HCT116 (cell line): ENCODE data around the gene ZPR1. TPM values are rescaled to one million over a fixed set of nuclear protein-coding genes. Genes with fewer than 3 reads are reported as not detected.

Experiments
- ATAC-seq: fragments of 200-7000 bp; cut with Tn5 transposase; 2 replicates; pipeline ENCODE4 v1.9.1; 2020; ENCODE audit warnings: mild to moderate bottlenecking, moderate library complexity
- BruUV-seq: library from RNA; stranded (reverse); fragments of 400-500 nt; replicated peaks from 2 replicates; lab custom pipeline; 2021; lab: Mats Ljungman, UMichigan
- CTCF ChIA-PET: fragments of 300-600 bp; sonication (Branson Sonifier 250); formaldehyde crosslinking; loops from one replicate; lab custom pipeline; 2021; ENCODE audit warnings: antibody characterized with exemption; lab: Charles Lee
- POLR2A ChIA-PET: fragments of 300-600, 350-600 bp; sonication (Branson Sonifier 250); formaldehyde crosslinking; loops from one replicate; lab custom pipeline; 2021; ENCODE audit warnings: antibody characterized with exemption; lab: Charles Lee
- RAD21 ChIA-PET, 2 experiments: fragments of 300-600 bp; sonication (Branson Sonifier 250); formaldehyde crosslinking; loops; one replicate each; lab custom pipeline; 2023; ENCODE audit warnings: low total read pairs in 2 of 2; ENCODE audit not compliant: uncharacterized antibody in 2 of 2, unreplicated experiment in 2 of 2, low non-redundant PET in 1 of 2; lab: Charles Lee
- DNase-seq: peaks from one replicate; pipeline ENCODE4 v3.0.0-alpha.2; 2010; ENCODE audit warnings: low read depth, low spot score
- H2AFZ ChIP-seq: fragments of 200-600 bp; shearing (Covaris generic), sonication (generic); 2 replicates; pipeline ENCODE4 v1.6.1; 2017; ENCODE audit warnings: low read depth, mixed run types, mixed read lengths, antibody characterized with exemption, low read length; ENCODE audit not compliant: poor library complexity, severe bottlenecking
- H3K27ac ChIP-seq: 2 replicates; pipeline ENCODE4 v1.5.1; 2012; ENCODE audit warnings: low read depth, low read length
- H3K27me3 ChIP-seq: fragments of 200-600 bp; sonication (generic); 2 replicates; pipeline ENCODE4 v1.6.1; 2016; ENCODE audit warnings: mixed run types, low read length, mixed read lengths; ENCODE audit not compliant: insufficient read depth
- H3K36me3 ChIP-seq, 2 experiments: fragments of 200-500 bp in 1 of 2; fragments of 200-600 bp in 1 of 2; sonication (Bioruptor generic) in 1 of 2; sonication (generic) in 1 of 2; 2 replicates each; pipeline versions ENCODE4 v1.5.1 to v1.6.1; 2014 to 2016; ENCODE audit warnings: low read length in 2 of 2, inconsistent platforms in 1 of 2, mixed read lengths in 1 of 2, mixed run types in 1 of 2; ENCODE audit not compliant: insufficient read depth in 2 of 2, control insufficient read depth in 1 of 2
- H3K4me1 ChIP-seq, 2 experiments: fragments of 200-600 bp in 1 of 2; sonication (generic) in 1 of 2; 2 replicates each; pipeline versions ENCODE4 v1.5.1 to v1.6.1; 2012 to 2017; ENCODE audit warnings: low read length in 2 of 2, inconsistent platforms in 1 of 2, mild to moderate bottlenecking in 1 of 2, mixed read lengths in 1 of 2, mixed run types in 1 of 2, moderate library complexity in 1 of 2; ENCODE audit not compliant: insufficient read depth in 2 of 2, control insufficient read depth in 1 of 2
- H3K4me2 ChIP-seq: fragments of 200-600 bp; sonication (generic); 2 replicates; pipeline ENCODE4 v1.6.1; 2017; ENCODE audit warnings: mixed run types, low read length, mixed read lengths
- H3K4me3 ChIP-seq, 2 experiments: fragments of 200-600 bp in 1 of 2; sonication (generic) in 1 of 2; replicated peaks in 1 of 2; 2 replicates each; pipeline ENCODE4 v1.5.1; 2011 to 2016; ENCODE audit warnings: low read length in 2 of 2, control low read depth in 1 of 2, low read depth in 1 of 2, mild to moderate bottlenecking in 1 of 2, mixed read lengths in 1 of 2, mixed run types in 1 of 2
- H3K79me2 ChIP-seq: fragments of 200-600 bp; sonication (generic); 2 replicates; pipeline ENCODE4 v1.6.1; 2017; ENCODE audit warnings: mild to moderate bottlenecking, mixed run types, low read length, moderate library complexity, mixed read lengths; ENCODE audit not compliant: insufficient read depth
- H3K9ac ChIP-seq: fragments of 200-600 bp; sonication (generic); 2 replicates; pipeline ENCODE4 v1.6.1; 2016; ENCODE audit warnings: low read length, mixed read lengths
- H3K9me2 ChIP-seq: fragments of 200-600 bp; sonication (generic), shearing (Covaris generic); 2 replicates; pipeline ENCODE4 v1.6.1; 2017; ENCODE audit warnings: mixed run types, mild to moderate bottlenecking, moderate library complexity; ENCODE audit not compliant: insufficient read depth
- H3K9me3 ChIP-seq, 2 experiments: fragments of 200-500 bp in 1 of 2; fragments of 200-600 bp in 1 of 2; sonication (Bioruptor generic) in 1 of 2; sonication (generic) in 1 of 2; 2 replicates each; pipeline ENCODE4 v1.6.1; 2014 to 2017; ENCODE audit warnings: low read length in 2 of 2, mixed read lengths in 2 of 2, inconsistent platforms in 1 of 2, low read depth in 1 of 2, mild to moderate bottlenecking in 1 of 2, mixed run types in 1 of 2, moderate library complexity in 1 of 2; ENCODE audit not compliant: control insufficient read depth in 1 of 2, insufficient read depth in 1 of 2
- H4K20me1 ChIP-seq: fragments of 200-600 bp; sonication (generic), shearing (Covaris generic); 2 replicates; pipeline ENCODE4 v1.6.1; 2017; ENCODE audit warnings: mixed run types, mild to moderate bottlenecking, moderate library complexity; ENCODE audit not compliant: insufficient read depth
- CBX3 ChIP-seq: IDR thresholded peaks from 2 replicates; pipeline ENCODE4 v1.6.1; 2012; ENCODE audit warnings: low read depth
- CEBPB ChIP-seq: IDR thresholded peaks from 2 replicates; pipeline ENCODE4 v1.6.1; 2012; ENCODE audit warnings: low read depth
- CTCF ChIP-seq, 3 experiments: fragments of 200-600 bp in 1 of 3; sonication (generic) in 1 of 3; IDR thresholded peaks in 2 of 3; conservative IDR thresholded peaks in 1 of 3; 2 replicates each; pipeline ENCODE4 v1.5.1; 2012 to 2017; ENCODE audit warnings: low read depth in 2 of 3, low read length in 2 of 3, antibody characterized with exemption in 1 of 3, borderline replicate concordance in 1 of 3, control low read depth in 1 of 3, mild to moderate bottlenecking in 1 of 3, mixed read lengths in 1 of 3, mixed run types in 1 of 3, moderate library complexity in 1 of 3; ENCODE audit not compliant: insufficient read depth in 1 of 3
- EGR1 ChIP-seq: IDR thresholded peaks from 2 replicates; pipeline ENCODE4 v1.6.1; 2012; ENCODE audit warnings: low read depth
- ELF1 ChIP-seq: IDR thresholded peaks from 2 replicates; pipeline ENCODE4 v1.6.1; 2012; ENCODE audit warnings: low read depth, borderline replicate concordance
- EZH2 ChIP-seq: fragments of 200-600 bp; sonication (generic); IDR thresholded peaks from 2 replicates; pipeline ENCODE4 v1.6.1; 2017; ENCODE audit warnings: antibody characterized with exemption, mixed run types
- JUND ChIP-seq: IDR thresholded peaks from 2 replicates; pipeline ENCODE4 v1.6.1; 2012
- MAX ChIP-seq: IDR thresholded peaks from 2 replicates; pipeline ENCODE4 v1.6.1; 2012
- POLR2A ChIP-seq: IDR thresholded peaks from 2 replicates; pipeline ENCODE4 v1.7.0; 2011; ENCODE audit warnings: borderline replicate concordance; ENCODE audit not compliant: insufficient read depth, insufficient read length; ENCODE audit errors: extremely low read depth
- POLR2AphosphoS5 ChIP-seq: IDR thresholded peaks from 2 replicates; pipeline ENCODE4 v1.6.1; 2011; ENCODE audit warnings: mild to moderate bottlenecking, low read depth, low read length, moderate library complexity
- RAD21 ChIP-seq: IDR thresholded peaks from 2 replicates; pipeline ENCODE4 v1.6.1; 2012; ENCODE audit warnings: low read depth, mild to moderate bottlenecking
- REST ChIP-seq: IDR thresholded peaks from 2 replicates; pipeline ENCODE4 v1.6.1; 2012; ENCODE audit warnings: low read depth
- SIN3A ChIP-seq: IDR thresholded peaks from 2 replicates; pipeline ENCODE4 v1.6.1; 2012; ENCODE audit warnings: low read depth
- SP1 ChIP-seq: IDR thresholded peaks from 2 replicates; pipeline ENCODE4 v1.6.1; 2012; ENCODE audit warnings: low read depth
- SRF ChIP-seq: IDR thresholded peaks from 2 replicates; pipeline ENCODE4 v1.6.1; 2012; ENCODE audit warnings: low read depth
- TCF7L2 ChIP-seq: IDR thresholded peaks from 2 replicates; pipeline ENCODE4 v1.7.0; 2011; ENCODE audit warnings: borderline replicate concordance, inconsistent platforms; ENCODE audit not compliant: insufficient read depth, insufficient read length; ENCODE audit errors: extremely low read depth
- YY1 ChIP-seq: IDR thresholded peaks from 2 replicates; pipeline ENCODE4 v1.6.1; 2011; ENCODE audit warnings: low read length, low read depth, moderate library complexity, mild to moderate bottlenecking; ENCODE audit not compliant: insufficient replicate concordance; ENCODE audit errors: extremely low read depth
- ZFX ChIP-seq: fragments of 450-650 bp; IDR thresholded peaks from 2 replicates; pipeline ENCODE4 v1.6.1; 2017
- ZNF274 ChIP-seq: fragments of 200-500 bp; sonication (Bioruptor generic); IDR thresholded peaks from 2 replicates; pipeline ENCODE4 v1.6.1; 2014; ENCODE audit warnings: mild to moderate bottlenecking, low read depth, low read length, inconsistent platforms
- intact Hi-C: fragments of 100-400 bp; cut with micrococcal nuclease; formaldehyde crosslinking; loops from 2 replicates; pipeline ENCODE4 v1.10.0; 2022
- total RNA-seq: library from RNA; stranded (reverse); gene quantifications from one replicate; pipeline ENCODE4 v1.2.1, GENCODE V29; 2021; ENCODE audit not compliant: unreplicated experiment
- TF ChIP-seq, protein P1 (sequence below): IDR thresholded peaks from 2 replicates; pipeline ENCODE4 v1.6.1; 2012

ZPR1 gene
- total RNA-seq, 1 experiment from 2014 or later: 56.3 TPM

DNA sequence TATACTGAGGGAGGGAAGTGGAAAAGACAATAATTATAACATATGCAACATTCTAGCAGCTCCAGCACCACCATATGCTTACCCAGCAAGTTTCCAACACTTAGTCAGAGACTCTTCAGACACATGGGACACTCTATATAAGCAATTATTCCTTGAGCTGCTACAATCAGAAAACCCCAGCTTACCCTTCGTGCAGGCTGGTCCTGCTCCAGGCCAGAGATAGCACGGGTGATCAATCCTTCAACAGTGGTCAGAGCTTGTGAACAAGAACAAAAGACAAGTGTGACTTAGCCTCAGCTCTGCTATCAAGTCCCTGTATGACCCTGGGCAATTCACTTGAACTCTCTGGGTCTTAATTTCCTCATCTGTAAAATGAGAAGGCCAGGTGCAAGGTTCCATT lies 1.5 kb downstream of the ZPR1 start:
- DNase-seq: no peak
- Histone ChIP-seq H3K36me3 (peaks cover 39 to 44% of the 10 kb centered on the region in 2 experiments; a peak in 3 of 4 replicates), H3K9me3 (no peaks in the 10 kb centered on the region), H3K9ac (no peak overlapping the region), H3K79me2 (peaks cover 22% of the 10 kb centered on the region), H3K27ac (no peak overlapping the region), H3K4me3 (no peak overlapping the region), H2AFZ (no peak overlapping the region), H4K20me1 (no peaks in the 10 kb centered on the region), H3K4me2 (peak overlapping the region; percentile 94; the same call in 1 of the 2 replicates), H3K27me3 (no peaks in the 10 kb centered on the region), H3K9me2 (no peaks in the 10 kb centered on the region), H3K4me1 (peaks cover 12 to 17% of the 10 kb centered on the region in 2 experiments)
- TF ChIP-seq POLR2AphosphoS5 (no peak), POLR2A (no peak), CTCF (IDR thresholded peaks at IDR 0.05 in 2 of 3, conservative IDR thresholded peaks at IDR 0.05 in 1 of 3; ENCODE audit: borderline replicate concordance in 1 of 3, insufficient read depth in 1 of 3, low read depth in 2 of 3, low read length in 2 of 3) (no peak), CEBPB (no peak), RAD21 (no peak), SIN3A (no peak), TCF7L2 (no peak), ZNF274 (no peak), EGR1 (no peak), EZH2 (no peak), ELF1 (no peak), JUND (no peak), MAX (no peak), SRF (no peak), YY1 (no peak), CBX3 (no peak), REST (no peak), ZFX (no peak), SP1 (no peak)
- TF ChIP-seq, protein P1, sequence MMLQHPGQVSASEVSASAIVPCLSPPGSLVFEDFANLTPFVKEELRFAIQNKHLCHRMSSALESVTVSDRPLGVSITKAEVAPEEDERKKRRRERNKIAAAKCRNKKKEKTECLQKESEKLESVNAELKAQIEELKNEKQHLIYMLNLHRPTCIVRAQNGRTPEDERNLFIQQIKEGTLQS: no peak
- ChIA-PET POLR2A (interaction anchor here (0.6 kb wide), 2 partner anchors 11 to 48 kb away, joined by 3 to 5 read pairs; no protein-coding TSS in a partner anchor), CTCF (no interaction called here), RAD21 (no interaction called here)
- BruUV-seq: no TSS peak
- intact Hi-C loops: no loop called here
- no peak for ATAC-seq
